HepG2 (cell line): ENCODE data around the gene GATD1. TPM values are rescaled to one million over a fixed set of nuclear protein-coding genes. Genes with fewer than 3 reads are reported as not detected.

Experiments used
- ATAC-seq: fragments of 200-7000 bp; cut with Tn5 transposase; 3 replicates; pipeline ENCODE4 v1.9.1; 2020; ENCODE audit warnings: mild to moderate bottlenecking, moderate library complexity
- BruUV-seq: library from RNA; stranded (reverse); fragments of 400-500 nt; replicated peaks from 2 replicates; lab custom pipeline; 2021; lab: Mats Ljungman, UMichigan
- CTCF ChIA-PET: fragments of 300-600 bp; formaldehyde crosslinking; extraction: SDS; loops from one replicate; lab custom pipeline; 2021; ENCODE audit warnings: low total read pairs, inconsistent platforms, low intra/inter-chr PET ratio; lab: Yijun Ruan, JAX
- POLR2A ChIA-PET: fragments of 350-600 bp; sonication (Branson Sonifier 250); formaldehyde crosslinking; loops from one replicate; lab custom pipeline; 2020; ENCODE audit warnings: antibody characterized with exemption, inconsistent platforms; lab: Yijun Ruan, JAX
- DNase-seq: peaks from one replicate; pipeline ENCODE4 v3.0.0-alpha.2; 2015; ENCODE audit warnings: low spot score
- FAIRE-seq: peaks from 3 replicates; lab custom pipeline; 2011; peaks lifted over from hg19 to GRCh38; lab: Jason Lieb, UNC
- H2AFZ ChIP-seq: one replicate; pipeline ENCODE4 v1.6.1; 2011; ENCODE audit warnings: low read length, inconsistent platforms
- H3K27ac ChIP-seq: fragments of 300-600 bp; 3 replicates; pipeline ENCODE4 v1.8.0; 2011; ENCODE audit warnings: mixed run types, mild to moderate bottlenecking, mixed read lengths, low read length, inconsistent platforms; ENCODE audit not compliant: insufficient read depth; ENCODE audit errors: extremely low read length
- H3K27me3 ChIP-seq, 2 experiments: fragments of 200-600 bp in 1 of 2; 2 replicates in 1 of 2; 3 replicates in 1 of 2; pipeline versions ENCODE4 v1.6.0 to v1.8.0; 2011; ENCODE audit warnings: low read length in 2 of 2, mild to moderate bottlenecking in 2 of 2, moderate library complexity in 2 of 2, inconsistent platforms in 1 of 2; ENCODE audit not compliant: insufficient read depth in 2 of 2, control insufficient read depth in 1 of 2
- H3K36me3 ChIP-seq, 2 experiments: fragments of 200-600 bp in 1 of 2; replicated peaks in 1 of 2; 2 replicates in 1 of 2; 3 replicates in 1 of 2; pipeline versions ENCODE4 v1.5.1 to v1.8.0; 2011; ENCODE audit warnings: low read length in 2 of 2, inconsistent platforms in 1 of 2; ENCODE audit not compliant: insufficient read depth in 2 of 2, control insufficient read depth in 1 of 2
- H3K4me1 ChIP-seq: 2 replicates; pipeline ENCODE4 v1.5.1; 2012; ENCODE audit warnings: low read length, inconsistent platforms; ENCODE audit not compliant: insufficient read depth
- H3K4me2 ChIP-seq: 2 replicates; pipeline ENCODE4 v1.6.0; 2011; ENCODE audit warnings: low read depth, low read length, inconsistent platforms
- H3K4me3 ChIP-seq, 3 experiments: fragments of 200-600 bp in 1 of 3; sonication (generic), shearing (Covaris generic) in 1 of 3; replicated peaks in 1 of 3; 2 replicates each; pipeline ENCODE4 v1.5.1; 2011 to 2016; ENCODE audit warnings: low read length in 3 of 3, inconsistent platforms in 2 of 3, low read depth in 2 of 3, mild to moderate bottlenecking in 2 of 3, control low read depth in 1 of 3, mixed read lengths in 1 of 3; ENCODE audit not compliant: insufficient read depth in 1 of 3
- H3K79me2 ChIP-seq: one replicate; pipeline ENCODE4 v1.6.1; 2011; ENCODE audit warnings: low read length, inconsistent platforms; ENCODE audit not compliant: insufficient read depth
- H3K9ac ChIP-seq: 2 replicates; pipeline ENCODE4 v1.6.0; 2011; ENCODE audit warnings: mild to moderate bottlenecking, low read depth, low read length, inconsistent platforms; ENCODE audit not compliant: insufficient read depth
- H3K9me3 ChIP-seq: 2 replicates; pipeline ENCODE4 v1.5.1; 2012; ENCODE audit warnings: mild to moderate bottlenecking, low read length
- H4K20me1 ChIP-seq: 2 replicates; pipeline ENCODE4 v1.6.0; 2011; ENCODE audit warnings: inconsistent platforms, mild to moderate bottlenecking, low read length, moderate library complexity; ENCODE audit not compliant: insufficient read depth
- AGO2 ChIP-seq: fragments of 200-400 bp; formaldehyde crosslinking; optimal IDR thresholded peaks from 2 replicates; pipeline ENCODE3; 2017; ENCODE audit warnings: mild to moderate bottlenecking, low read depth, low read length, moderate library complexity
- BRCA1 ChIP-seq: sonication (generic); formaldehyde crosslinking; IDR thresholded peaks from 2 replicates; pipeline ENCODE4 v1.4.0; 2020; ENCODE audit warnings: missing genetic modification reagents
- PHF21A ChIP-seq: sonication (generic); formaldehyde crosslinking; IDR thresholded peaks from 2 replicates; pipeline ENCODE4 v1.5.0; 2020; ENCODE audit warnings: mild to moderate bottlenecking, missing genetic modification reagents
- POLR2A ChIP-seq, 2 experiments: IDR thresholded peaks; 2 replicates each; pipeline ENCODE4 v1.6.1; 2011; ENCODE audit warnings: low read depth in 2 of 2, low read length in 2 of 2, mild to moderate bottlenecking in 1 of 2, moderate library complexity in 1 of 2; ENCODE audit not compliant: insufficient read depth in 1 of 2
- POLR2G ChIP-seq: fragments of 200-400 bp; formaldehyde crosslinking; IDR thresholded peaks from 2 replicates; pipeline ENCODE4 v1.6.1; 2018; ENCODE audit warnings: mild to moderate bottlenecking, low read depth, low read length, moderate library complexity
- RBM22 ChIP-seq: fragments of 200-400 bp; formaldehyde crosslinking; optimal IDR thresholded peaks from 2 replicates; pipeline ENCODE3; 2017; ENCODE audit warnings: mild to moderate bottlenecking, low read length, moderate library complexity
- TOE1 ChIP-seq: sonication (generic); formaldehyde crosslinking; IDR thresholded peaks from 2 replicates; pipeline ENCODE4 v1.4.0; 2020; ENCODE audit warnings: mild to moderate bottlenecking, missing genetic modification reagents
- WGBS: methylation state at CpG from one replicate; pipeline ENCODE4 v1.1.6; 2017; ENCODE audit warnings: low lambda C conversion rate; 5-methylcytosine and 5-hydroxymethylcytosine counted together
- in situ Hi-C: cut with HindIII; loops from 2 replicates; pipeline ENCODE4 v1.10.0; 2017; ENCODE audit warnings: low pct_unique_long_range_greater_than_20kb; ENCODE audit not compliant: extremely low pct_ligation_motif_present
- intact Hi-C: fragments of 100-400 bp; cut with micrococcal nuclease; formaldehyde crosslinking; loops from one replicate; pipeline ENCODE4 v1.10.0; 2022; ENCODE audit not compliant: unreplicated experiment
- polyA plus RNA-seq, 8 experiments: library from polyadenylated mRNA; depleted of rRNA in 3 of 8; stranded (reverse) in 7 of 8; unstranded in 1 of 8; fragments of >200 nt; fragmentation: Illumina TruSeq in 4 of 8; extraction: Trizol in 4 of 8; gene quantifications; 2 replicates each; pipeline versions ENCODE4 v1.2.1 to v1.2.3, GENCODE V29; 2011 to 2016; ENCODE audit warnings: low read depth in 4 of 8, missing spikeins in 1 of 8, mixed read lengths in 1 of 8; ENCODE audit not compliant: insufficient read depth in 1 of 8
- total RNA-seq, 5 experiments: library from RNA; depleted of rRNA; stranded (reverse); fragments of >200 nt; fragmentation: Illumina TruSeq; extraction: Trizol; gene quantifications; 2 replicates each; pipeline ENCODE4 v1.2.3, GENCODE V29; 2016; ENCODE audit warnings: low read depth in 1 of 5
- TF ChIP-seq, protein P1 (sequence below): IDR thresholded peaks from 2 replicates; pipeline ENCODE4 v1.4.0; 2020; ENCODE audit warnings: mild to moderate bottlenecking, missing genetic modification reagents

The GATD1 gene
- total and polyA plus RNA-seq, 2 of the 13 experiments (the other 11 are each of a cell fraction or from before 2014, with no cell fraction given), result 31.3 to 60.5 TPM

DNA sequence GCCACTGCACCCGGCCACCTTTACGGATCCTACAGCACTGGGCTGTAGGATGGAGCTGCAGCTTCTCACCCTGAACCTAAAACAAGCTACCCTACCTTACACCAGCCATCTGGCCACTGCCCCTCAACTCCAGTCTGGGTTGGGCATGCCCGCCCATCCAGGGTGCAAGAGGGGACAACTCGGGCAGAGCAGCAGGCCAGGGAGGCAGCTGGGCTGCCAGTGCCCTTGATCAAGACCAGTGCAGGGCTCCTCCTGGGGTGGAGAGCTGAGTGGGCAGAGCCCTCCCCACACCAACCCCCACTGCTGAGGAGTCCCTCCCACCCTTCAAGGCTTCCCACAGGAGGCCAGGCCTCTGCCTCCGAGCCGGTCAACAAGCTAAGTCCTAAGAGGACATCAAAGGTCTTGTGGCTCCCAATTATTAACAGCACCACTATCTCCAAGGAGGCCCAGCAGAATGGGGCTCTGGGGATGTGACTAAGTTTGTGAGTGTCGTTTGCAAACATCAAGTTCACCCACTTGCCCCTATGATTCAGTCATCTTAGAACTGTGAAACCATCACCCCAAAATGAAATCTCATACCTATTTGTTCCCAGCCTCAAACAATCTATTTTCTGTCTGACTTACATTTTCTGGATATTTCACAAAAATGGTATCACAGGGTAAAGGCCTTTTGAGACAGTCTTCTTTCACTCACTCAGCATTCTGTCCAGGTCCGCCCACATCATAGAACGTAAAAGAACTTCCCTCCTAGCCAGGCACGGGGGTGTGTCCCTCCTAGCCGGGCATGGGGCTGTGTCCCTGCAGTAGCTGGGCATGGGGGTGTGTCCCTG lies 11.0 kb downstream of the GATD1 start:
- 0 out of 4 replicates have a peak, but pooled peaks of 1 of the 2 experiments have one; percentile 39 for TF ChIP-seq POLR2A (IDR thresholded peaks at IDR 0.05; ENCODE audit: insufficient read depth in 1 of 2, low read depth in 2 of 2, low read length in 2 of 2)
- TF ChIP-seq, protein P1, sequence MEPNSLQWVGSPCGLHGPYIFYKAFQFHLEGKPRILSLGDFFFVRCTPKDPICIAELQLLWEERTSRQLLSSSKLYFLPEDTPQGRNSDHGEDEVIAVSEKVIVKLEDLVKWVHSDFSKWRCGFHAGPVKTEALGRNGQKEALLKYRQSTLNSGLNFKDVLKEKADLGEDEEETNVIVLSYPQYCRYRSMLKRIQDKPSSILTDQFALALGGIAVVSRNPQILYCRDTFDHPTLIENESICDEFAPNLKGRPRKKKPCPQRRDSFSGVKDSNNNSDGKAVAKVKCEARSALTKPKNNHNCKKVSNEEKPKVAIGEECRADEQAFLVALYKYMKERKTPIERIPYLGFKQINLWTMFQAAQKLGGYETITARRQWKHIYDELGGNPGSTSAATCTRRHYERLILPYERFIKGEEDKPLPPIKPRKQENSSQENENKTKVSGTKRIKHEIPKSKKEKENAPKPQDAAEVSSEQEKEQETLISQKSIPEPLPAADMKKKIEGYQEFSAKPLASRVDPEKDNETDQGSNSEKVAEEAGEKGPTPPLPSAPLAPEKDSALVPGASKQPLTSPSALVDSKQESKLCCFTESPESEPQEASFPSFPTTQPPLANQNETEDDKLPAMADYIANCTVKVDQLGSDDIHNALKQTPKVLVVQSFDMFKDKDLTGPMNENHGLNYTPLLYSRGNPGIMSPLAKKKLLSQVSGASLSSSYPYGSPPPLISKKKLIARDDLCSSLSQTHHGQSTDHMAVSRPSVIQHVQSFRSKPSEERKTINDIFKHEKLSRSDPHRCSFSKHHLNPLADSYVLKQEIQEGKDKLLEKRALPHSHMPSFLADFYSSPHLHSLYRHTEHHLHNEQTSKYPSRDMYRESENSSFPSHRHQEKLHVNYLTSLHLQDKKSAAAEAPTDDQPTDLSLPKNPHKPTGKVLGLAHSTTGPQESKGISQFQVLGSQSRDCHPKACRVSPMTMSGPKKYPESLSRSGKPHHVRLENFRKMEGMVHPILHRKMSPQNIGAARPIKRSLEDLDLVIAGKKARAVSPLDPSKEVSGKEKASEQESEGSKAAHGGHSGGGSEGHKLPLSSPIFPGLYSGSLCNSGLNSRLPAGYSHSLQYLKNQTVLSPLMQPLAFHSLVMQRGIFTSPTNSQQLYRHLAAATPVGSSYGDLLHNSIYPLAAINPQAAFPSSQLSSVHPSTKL, result no peak
- peak; percentile 13 for TF ChIP-seq RBM22
- TF ChIP-seq PHF21A (CRISPR knock-in tag), result no peak
- peak; percentile 87 for TF ChIP-seq AGO2
- peak; percentile 18 for TF ChIP-seq POLR2G
- TF ChIP-seq BRCA1 (CRISPR knock-in tag), result no peak
- no peak for TF ChIP-seq TOE1 (CRISPR knock-in tag)
- no peak overlapping the region for H3K4me3 ChIP-seq
- ATAC-seq (no peak), FAIRE-seq (no peak), DNase-seq (no peak)
- no peak overlapping the region for H3K4me2 ChIP-seq
- H3K27me3 ChIP-seq, result no peaks in the 10 kb centered on the region
- H3K79me2 ChIP-seq, result no peaks in the 10 kb centered on the region
- H3K27ac ChIP-seq, result no peak overlapping the region
- 96% methylated on average over 9 of the region's 11 CpGs for WGBS
- H3K9ac ChIP-seq, result no peak overlapping the region
- H3K36me3 ChIP-seq, result peaks cover 25 to 59% of the 10 kb centered on the region in 2 experiments
- peaks cover 18% of the 10 kb centered on the region for H3K4me1 ChIP-seq
- BruUV-seq, result no TSS peak
- H4K20me1 ChIP-seq, result peaks cover 9% of the 10 kb centered on the region; the same call in 1 of the 2 replicates
- intact Hi-C loops (no loop called here), in situ Hi-C loops (loop anchor here (5.0 kb wide), 1 partner anchor 104 kb away; no protein-coding TSS in a partner anchor)
- H3K9me3 ChIP-seq, result no peaks in the 10 kb centered on the region
- POLR2A ChIA-PET, result interaction anchor here (0.7 kb wide), 1 partner anchor 9 kb away, joined by 3 read pairs; no protein-coding TSS in a partner anchor
- H2AFZ ChIP-seq, result no peak overlapping the region
- CTCF ChIA-PET, result interaction anchor here (1.7 kb wide), 1 partner anchor 38 kb away, joined by 11 read pairs; no protein-coding TSS in a partner anchor
